ENCODE measurements around the gene SPC24.
"Not testable (repeated sequence)": the region's sequence is repeated elsewhere in the genome, so short reads cannot be mapped to it uniquely, and the experiment has no call there.

Gene SPC24

GRCh38 chr19:11191934-11192333, 36.4 kb upstream of the SPC24 start:
- no peak for DNase-seq

DNA sequence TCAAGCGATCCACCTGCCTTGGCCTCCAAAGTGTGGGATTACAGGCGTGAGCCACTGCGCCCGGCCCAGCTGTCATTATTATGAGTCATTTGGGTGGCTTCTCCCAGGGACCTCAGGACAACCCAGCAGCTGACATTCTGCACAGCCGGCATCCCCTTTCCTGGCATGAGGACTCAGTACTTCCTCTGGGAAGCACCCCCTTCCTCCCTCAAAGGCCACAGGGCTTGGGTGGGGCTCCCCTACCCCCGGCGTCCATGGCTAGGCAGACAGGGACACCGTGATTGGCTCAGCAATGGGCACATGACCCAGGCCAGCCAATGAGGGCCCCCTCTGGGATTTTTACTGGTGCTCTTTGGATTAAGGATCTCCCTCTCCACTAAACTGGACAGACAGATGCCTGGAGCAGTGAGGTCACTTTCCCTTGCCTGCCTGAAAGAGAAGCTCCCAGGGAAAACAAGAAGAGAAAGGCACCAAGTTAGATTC, 35.7 kb upstream of the SPC24 start:
- DNase-seq = no peak

DNA sequence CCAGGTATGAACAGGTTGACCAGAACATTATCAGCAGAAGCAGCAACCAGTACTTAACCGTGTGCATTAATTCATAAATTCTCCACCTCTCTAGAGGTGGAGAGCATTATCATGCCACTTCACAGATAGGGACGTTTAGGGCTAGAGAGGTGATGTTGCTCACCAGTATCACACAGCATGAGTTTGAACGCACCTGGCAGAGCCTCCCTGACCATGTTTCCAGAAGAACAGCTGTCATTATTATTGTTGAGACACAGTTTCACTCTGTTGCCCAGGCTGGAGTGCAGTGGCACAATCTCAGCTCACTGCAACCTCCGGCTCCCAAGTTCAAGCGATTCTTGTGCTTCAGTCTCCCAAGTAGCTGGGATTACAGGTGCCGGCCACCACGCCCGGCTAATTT, 34.9 kb upstream of the SPC24 start:
- no peak for DNase-seq

GRCh38 chr19:11187441-11187840, 31.9 kb upstream of the SPC24 start:
- DNase-seq = no peak

GRCh38 chr19:11182994-11183393, 27.4 kb upstream of the SPC24 start:
- DNase-seq = no peak

- DNase-seq = no peak
Observed at GRCh38 chr19:11181488-11181887, 25.9 kb upstream of the SPC24 start.

GRCh38 chr19:11180975-11181374, 25.4 kb upstream of the SPC24 start:
- not testable (repeated sequence) for DNase-seq

DNA sequence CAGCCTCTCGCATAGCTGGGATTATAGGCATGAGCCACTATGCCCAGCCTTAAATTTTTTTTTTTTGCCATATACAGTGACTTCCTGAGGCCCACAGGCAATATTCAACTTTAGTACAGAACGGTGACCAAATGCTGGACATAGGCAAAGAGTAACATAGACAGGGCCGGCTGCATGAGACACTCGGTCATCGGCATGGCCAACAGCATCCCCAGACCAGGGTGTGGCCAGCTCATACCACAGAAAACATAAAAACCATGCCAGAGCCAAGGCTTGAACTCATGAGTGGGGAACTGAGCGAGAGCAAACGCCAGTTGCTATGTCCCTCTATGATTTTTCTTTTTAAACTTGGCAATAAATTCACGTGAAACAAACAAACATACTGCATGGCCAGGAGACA, 24.8 kb upstream of the SPC24 start:
- DNase-seq = no peak

GRCh38 chr19:11179716-11180297, 24.2 kb upstream of the SPC24 start:
- no peak for DNase-seq

DNA sequence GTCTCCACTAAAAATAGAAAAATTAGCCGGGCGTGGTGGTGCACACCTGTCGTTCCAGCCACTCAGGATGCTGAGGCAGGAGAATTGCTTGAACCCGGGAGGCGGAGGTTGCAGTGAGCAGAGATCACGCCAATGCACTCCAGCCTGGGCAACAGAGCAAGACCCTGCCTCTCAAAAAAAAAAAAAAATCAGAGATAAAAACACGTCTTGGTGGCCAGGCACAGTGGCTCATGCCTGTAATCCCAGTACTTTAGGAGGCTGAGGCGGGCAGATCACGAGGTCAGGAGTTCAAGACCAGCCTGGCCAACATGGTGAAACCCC, 23.5 kb upstream of the SPC24 start:
- not testable (repeated sequence) for DNase-seq

DNA sequence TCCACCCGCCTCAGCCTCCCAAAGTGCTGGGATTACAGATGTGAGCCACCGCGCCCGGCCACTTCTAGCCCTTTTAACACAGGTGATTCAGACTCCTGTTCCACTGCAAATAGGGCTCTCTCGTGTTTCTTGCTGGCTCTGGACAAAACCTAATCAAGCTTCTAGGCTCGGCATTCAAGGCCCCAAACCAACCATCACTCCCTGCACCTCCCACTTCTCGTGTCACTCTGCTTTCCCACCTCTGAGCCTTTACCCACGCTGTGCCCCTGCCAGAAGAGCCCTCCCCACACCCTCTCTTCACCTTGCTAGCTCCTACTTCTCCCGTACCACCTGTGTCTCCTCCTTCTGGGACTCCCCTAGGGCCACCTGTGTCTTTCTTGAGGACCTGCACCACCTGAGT, 22.0 kb upstream of the SPC24 start:
- DNase-seq = no peak

DNA sequence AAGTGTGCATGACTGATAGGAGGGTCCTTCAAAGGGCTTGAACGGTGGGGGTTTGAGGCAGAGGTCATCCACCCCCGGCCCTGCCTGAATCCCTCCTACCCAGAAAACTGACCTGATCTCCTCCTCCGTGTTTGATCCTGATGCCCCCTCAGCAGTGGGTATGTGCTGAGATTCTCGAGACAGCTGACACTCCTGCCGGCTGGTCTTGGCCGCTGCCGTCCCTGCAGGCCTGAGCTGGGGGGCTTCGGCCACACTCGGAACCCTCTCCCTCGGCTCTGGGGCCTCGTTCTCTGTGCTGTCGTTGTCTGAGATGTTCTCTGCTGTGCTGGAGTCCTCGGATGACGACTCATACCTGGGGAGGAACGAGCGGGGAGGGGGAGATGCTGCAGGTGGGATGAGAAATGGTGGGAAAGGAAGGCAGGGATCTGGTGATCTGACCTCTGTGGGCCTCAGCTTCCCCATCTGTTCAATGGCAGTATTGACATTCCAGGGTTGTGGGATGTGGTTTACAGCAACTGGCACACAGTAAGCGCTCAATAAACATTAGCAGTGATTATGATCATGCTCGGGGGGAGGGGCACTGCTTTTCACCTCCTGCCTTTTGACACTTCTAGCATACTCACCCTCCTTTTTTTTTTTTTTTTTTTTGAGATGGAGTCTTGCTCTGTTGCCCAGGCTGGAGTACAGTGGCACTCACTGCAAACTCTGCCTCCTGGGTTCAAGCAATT, 21.0 kb upstream of the SPC24 start:
- DNase-seq = no peak

DNA sequence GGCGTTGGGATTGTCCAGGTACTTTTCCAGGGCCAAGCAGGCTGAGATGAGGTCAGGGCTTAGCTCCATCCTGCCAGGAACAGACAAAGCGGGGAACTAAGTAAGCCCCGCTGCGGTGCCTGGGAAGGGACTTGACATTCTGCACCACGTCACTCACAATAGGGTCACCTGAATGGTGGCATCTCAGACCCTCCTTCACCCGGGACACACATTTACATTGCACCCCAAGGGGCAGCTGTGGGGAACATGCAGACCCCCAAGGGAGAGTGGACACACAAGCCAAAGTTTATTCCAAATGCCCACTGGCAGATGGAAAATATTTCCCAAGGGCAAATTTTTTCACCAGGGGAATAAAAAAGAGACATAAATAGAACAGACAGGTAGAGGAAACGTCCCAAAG, 20.3 kb upstream of the SPC24 start:
- no peak for DNase-seq

DNA sequence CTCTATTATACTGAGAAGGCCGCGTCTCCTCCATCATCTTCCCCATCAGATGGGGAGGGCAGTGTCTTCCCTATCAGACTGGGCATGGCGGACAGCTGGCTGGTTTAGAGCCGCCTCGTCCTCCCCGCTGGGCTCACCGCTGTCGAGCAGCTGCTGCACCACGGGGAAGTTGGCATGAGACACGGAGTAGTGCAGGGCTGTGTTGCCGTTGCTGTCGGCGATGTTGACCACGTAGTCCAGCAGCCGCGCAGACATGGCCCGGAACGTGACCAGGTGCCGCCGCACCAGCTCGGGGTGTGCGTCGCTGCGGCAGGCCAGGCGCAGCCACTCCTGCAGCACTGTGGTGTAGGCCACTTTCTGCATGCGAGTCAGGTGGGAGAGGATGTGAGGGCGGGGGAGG, 18.8 kb upstream of the SPC24 start:
- no peak for DNase-seq

- no peak for DNase-seq
Observed at GRCh38 chr19:11173516-11174155, 18.1 kb upstream of the SPC24 start.

DNA sequence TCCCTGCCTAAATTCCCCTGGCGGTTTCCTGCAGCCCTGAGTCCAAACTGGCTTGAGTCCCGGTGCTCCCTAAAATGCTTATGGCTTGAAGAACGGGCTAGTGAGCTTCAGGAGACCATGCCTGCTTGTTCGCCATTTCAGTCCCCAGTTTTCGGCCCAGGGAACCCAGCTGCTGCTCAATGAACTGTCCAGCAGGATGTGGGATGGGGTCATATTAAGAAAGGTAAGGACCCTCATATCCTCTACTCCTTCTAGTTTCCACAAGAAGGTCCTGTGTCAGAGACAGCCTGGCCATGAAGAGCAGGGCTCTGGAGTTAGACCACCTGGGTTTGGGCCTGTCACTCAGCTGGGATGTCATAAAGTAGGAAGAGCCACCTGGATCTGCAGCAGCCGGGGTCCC, 17.0 kb upstream of the SPC24 start:
- DNase-seq = no peak

GRCh38 chr19:11171144-11171543, 15.6 kb upstream of the SPC24 start:
- no peak for DNase-seq

GRCh38 chr19:11169896-11170678, 14.5 kb upstream of the SPC24 start:
- no peak for DNase-seq

GRCh38 chr19:11168568-11168967, 13.0 kb upstream of the SPC24 start:
- no peak for DNase-seq

GRCh38 chr19:11166281-11167142, 10.9 kb upstream of the SPC24 start:
- no peak for DNase-seq

- DNase-seq = no peak
Observed at GRCh38 chr19:11165486-11166030, 10.0 kb upstream of the SPC24 start.

DNA sequence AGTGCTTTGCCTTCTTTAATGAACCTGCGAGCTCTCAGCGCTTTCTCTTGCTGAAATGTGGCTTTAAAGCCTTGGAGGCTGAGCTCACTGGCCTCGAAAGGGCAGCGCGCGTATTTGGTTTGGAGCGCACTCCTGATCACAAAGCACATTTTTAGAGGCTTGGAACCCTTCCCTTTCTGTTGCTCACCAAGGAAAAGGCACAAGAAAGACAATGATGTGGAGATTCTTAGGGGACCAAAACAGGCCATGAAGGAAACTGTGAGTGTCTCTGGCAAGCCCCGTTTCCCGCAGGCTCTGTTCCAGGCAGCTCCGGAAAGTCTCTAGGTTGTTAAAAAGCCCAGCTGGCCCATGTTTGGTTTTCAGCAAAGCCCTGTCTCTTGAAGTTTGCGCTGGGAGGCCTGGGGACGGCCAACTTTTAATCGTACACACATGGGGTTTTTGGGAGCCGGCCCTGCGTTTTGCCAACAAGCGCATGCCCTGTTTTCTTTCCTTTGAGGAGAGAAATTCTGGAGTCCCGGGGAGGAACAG, 9.4 kb upstream of the SPC24 start:
- DNase-seq = no peak
